NCI-H1930 (cell line): ENCODE results near the gene VWA2.

Source experiments
- DNase-seq, 2 experiments: peaks; one replicate each; lab custom pipeline; 2025; lab: John Stamatoyannopoulos, UW

VWA2 gene

GRCh38 chr10:114239117-114239993, at the start of gene VWA2:
VWA2 (plus strand) TSS chr10:114239254; CDS start chr10:114248714, 9,460 bp downstream.
- peak; percentile 14 to 41 for DNase-seq

DNA sequence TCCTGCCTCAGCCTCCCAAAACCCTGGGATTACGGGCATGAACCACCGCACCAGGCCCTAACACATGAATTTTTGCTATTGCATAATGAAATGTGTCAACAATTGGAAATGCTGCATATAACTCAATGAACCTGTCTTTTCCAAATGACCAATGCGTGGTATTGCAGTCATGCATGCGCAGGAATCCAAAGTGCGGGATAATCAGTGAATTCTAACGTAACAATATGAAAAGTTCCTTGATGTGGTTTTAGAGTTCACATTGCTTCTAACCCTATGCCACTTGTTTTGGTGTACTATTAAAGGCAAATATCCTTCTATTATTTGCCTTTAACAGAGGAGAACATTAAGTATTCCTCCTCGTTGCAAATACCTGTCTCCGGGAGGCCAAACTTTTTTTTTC, 49.4 kb upstream of the VWA2 start:
- DNase-seq: no peak

- DNase-seq: no peak
These were observed 44.0 kb upstream of the VWA2 start for GRCh38 chr10:114195079-114195478.

DNA sequence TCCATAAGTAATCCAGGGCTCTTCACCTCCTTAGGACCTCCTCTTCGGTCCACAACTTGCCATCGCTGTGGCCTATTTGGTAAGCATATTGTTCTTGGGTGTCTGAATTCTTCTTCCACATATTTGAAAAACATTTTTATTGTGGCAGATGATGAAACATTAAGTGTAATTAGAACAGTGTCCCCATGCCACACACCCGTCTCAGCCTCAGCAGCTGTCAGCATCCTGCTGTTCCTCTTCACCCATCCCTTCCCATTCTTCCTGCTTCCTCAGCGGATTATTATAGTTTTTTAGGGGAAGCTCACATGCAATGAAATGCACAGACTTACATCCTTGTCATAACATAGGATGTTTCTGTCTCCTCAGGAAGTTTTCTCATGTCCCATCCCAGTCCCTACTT, 39.8 kb upstream of the VWA2 start:
- no peak for DNase-seq

- DNase-seq: no peak
These were observed 36.2 kb upstream of the VWA2 start for GRCh38 chr10:114202812-114203211.

GRCh38 chr10:114206902-114207301, 32.2 kb upstream of the VWA2 start:
- no peak for DNase-seq

DNA sequence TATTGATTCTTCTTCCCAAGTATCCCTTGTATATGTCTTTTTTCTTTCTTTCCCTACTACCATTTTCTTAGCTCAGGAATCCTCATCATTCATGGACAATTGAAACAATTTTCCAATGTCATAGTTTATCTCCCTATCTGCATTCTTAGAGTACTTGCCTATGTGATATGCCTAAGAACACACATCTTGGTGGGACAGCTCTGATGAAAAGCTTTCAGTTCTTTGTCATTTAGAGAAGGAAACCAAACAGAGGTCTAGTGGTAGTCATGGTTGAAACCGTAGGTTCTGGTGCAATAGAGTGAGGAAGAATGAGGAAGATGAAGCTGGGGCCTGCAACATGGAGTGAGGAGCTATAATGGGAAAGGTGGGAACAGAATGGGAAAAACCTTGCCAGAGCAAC, 31.7 kb upstream of the VWA2 start:
- DNase-seq: no peak

- no peak for DNase-seq
These were observed 30.7 kb upstream of the VWA2 start for GRCh38 chr10:114208351-114208750.

DNA sequence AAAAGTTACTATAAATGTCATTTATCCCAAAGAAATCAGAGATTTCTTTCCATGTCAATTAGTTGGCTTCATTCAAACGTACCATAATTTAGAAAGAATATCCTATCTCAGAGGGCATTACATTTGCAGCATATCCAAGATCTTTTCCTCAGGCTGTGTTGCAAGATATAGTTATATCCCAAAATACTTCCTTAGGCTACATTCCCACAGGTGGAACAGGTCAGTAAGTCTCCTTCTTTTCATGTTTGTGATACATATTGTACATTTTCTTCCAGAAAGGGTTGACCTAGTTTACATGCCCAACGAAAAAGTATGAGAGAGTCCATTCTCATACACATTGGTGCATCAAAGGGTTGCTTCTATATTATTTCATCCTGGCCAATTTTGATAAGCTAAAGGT, 26.9 kb upstream of the VWA2 start:
- no peak for DNase-seq

DNA sequence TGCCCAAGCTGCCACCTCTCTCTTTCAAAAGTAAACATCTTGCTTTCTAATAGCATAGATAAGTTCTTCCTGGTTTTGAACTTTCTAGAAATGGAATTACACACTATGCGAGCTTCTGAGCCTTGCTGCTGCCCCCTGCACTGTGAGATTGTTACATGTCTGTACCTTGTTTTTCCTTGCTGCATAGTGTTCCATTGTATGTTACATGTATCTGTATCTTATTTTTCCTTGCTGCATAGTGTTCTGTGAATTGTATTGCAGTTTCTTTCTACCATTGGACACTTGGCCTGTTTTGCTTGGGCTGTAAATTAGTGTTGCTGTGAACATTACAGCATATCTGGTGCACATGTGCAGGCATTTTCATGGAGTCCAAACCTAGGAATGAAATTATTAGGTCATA, 24.0 kb upstream of the VWA2 start:
- DNase-seq: no peak

- DNase-seq: no peak
These were observed 18.8 kb upstream of the VWA2 start for GRCh38 chr10:114220281-114220680.

DNA sequence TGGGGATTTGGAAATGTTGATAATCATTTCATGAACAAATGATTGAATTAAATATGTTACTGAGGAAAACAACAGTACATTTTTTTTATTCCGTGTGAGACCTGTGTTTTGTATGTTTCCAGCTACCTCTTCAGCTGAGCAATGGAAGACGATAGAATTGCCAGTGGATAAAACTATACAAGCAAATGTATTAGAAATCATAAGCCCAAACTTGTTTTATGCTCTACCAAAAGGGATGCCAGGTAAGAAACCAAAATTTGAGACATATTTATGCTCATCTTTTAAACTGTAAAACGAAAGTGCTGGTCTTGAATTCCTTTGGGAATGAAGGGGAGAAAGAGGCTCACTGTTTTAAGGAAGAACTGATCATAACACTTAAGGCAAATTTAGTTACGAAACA, 17.8 kb upstream of the VWA2 start:
- no peak for DNase-seq

DNA sequence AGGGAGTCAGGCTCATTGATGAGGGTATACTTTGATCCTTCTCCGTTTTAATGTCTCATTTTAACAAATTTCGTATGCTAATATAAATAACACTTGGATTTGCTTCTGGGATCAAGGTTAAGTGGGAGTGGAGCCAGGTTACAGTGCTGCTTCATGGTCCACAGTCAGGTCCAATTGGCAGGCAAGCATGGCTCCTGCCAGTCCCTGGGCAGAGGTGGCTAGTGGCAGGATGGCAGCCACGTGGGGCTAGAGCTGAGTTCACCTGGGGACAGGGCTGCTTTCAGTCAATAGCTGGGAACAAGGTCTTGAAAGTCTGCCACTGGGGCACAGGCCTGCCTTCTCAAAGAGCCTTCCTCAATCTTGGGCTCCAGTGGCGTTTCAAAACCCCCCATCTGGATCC, 16.0 kb upstream of the VWA2 start:
- DNase-seq: no peak

GRCh38 chr10:114228156-114228555, 10.9 kb upstream of the VWA2 start:
- no peak for DNase-seq

DNA sequence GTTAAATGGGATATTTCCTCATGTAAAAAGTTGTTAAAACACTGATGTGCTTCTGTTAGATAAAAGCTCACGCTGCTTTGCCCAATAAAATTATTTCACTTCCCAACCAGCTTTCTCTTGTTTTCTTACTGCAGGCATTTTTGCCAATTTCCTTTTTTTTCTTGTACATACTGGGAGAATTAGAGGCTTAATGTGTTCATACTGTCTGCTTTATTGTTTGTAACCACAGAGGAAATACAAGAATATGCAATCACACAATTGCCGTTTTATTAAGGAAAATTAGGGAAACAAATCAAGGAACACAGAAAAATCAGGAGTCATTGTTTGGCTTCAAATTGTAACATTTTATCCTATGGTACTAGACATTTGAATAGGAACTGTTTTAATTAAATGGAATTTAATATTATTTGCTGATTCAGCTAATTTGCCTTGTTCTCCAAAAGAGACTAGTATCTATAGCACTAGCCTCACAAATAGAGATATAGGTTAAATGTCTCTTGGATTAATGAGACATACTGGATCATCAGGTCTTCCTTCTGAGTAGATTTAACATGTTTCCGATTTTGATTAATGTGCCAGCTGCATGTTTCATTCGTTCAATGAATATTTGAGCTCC, 6.4 kb upstream of the VWA2 start:
- DNase-seq: no peak

DNA sequence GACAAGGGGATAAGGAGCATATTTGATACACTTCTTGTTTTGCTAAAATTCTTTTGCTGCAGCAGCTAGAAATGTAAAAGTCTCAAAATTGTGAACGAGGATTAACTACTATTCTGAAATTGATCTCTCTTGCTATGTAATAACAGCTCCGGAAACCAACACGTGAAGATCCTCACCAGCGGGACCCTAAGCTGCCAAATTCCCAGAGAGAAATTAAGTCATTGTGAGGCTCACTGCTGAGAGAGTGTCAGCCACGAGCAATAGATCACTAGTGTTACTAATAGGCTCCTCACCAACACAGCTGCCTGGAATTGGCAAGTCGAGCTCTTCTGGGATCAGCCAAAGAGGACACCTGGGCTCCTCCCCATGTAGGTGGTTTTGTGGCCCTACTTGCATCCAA, 5.6 kb upstream of the VWA2 start:
- DNase-seq: no peak

DNA sequence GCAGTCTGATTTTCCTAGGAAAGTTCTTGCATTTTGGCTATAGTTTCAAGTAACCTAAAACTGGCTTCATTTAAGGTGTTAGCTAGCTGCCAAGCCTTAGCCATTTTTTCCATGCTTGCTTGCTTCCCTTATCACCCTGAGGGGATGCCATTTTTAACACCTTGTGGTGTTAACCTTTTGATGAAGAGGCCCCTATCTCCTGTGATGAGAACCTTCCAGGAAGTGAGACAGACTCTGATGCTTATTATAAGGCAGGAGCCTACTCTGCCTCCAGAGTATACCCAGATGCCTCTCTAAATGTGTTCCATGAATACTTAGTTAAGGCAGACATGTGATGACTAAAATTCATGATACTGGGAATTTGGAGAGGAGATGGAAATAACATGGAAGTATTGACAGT, 4.9 kb upstream of the VWA2 start:
- DNase-seq: no peak

DNA sequence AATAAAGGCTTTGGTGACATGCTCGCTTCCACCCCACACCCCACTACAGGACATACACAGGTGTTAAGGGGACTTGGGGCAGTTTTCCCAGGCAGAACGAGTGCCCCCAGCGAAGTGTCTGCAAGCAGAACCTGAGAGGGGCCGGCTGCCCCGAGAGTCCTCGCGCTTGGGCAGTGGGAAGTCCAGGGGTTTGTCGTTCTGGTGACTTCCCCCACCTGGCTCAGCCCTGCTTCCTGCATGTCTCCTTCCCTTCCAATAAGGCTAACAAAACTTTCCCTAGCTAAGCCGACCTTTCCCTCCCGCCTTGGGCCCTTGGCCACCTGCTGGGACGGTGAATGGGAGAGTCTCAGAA, 916 bp downstream of the VWA2 start:
- DNase-seq: no peak

GRCh38 chr10:114242235-114242634, 3.2 kb downstream of the VWA2 start:
- no peak for DNase-seq

DNA sequence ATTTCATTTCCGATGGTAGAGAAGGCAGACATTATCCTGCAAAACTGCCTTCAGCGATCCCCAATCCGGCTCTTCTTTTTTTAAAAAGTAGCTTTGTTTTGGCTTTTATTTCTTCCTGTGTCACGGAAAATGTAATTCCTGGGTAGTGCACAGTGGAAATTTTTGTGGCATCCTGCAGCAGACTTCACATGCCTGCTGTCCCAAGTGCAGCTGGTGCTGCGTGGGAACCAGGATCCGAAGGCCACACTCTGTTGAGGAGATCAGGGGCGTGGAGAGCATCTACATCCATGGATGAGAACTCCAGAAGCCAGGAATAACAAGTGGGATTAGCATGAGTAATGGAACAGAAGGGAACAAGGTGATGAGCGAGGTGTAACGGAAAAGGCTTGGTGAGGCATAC, 4.6 kb downstream of the VWA2 start:
- DNase-seq: no peak

- no peak for DNase-seq
These were observed 5.1 kb downstream of the VWA2 start for GRCh38 chr10:114244126-114244525.

DNA sequence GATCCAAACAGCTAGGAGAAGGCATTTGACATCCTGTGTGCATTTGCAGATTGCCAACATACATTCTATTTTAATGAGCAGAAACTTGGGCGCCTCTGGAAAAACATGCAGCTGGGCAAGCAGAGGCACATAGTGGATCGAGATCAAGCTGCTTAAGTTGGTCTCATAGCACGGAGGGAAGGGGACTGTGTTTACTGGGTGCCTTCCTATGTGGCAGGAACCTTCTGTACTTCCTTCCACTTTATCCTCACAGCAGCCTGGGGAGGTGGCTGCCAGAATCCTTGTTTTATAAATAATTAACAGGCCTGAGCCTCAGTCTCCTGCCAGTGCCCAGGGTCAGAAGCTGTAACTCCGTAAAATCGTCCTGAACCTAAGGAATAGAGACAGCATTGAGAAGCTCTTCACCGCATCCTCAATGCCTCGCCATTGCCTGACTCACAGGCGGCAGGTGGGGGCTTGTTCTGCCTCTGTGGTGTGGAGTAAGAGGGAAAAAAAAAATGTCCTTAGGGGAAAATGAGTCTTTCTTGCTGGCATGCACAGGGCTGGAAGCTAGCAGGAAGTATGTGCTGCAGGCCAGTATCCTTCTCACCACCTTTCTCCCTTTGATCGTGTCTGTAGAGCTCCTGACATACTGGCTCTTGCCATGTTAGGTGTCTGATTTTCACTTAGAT, 6.2 kb downstream of the VWA2 start:
- DNase-seq: no peak

DNA sequence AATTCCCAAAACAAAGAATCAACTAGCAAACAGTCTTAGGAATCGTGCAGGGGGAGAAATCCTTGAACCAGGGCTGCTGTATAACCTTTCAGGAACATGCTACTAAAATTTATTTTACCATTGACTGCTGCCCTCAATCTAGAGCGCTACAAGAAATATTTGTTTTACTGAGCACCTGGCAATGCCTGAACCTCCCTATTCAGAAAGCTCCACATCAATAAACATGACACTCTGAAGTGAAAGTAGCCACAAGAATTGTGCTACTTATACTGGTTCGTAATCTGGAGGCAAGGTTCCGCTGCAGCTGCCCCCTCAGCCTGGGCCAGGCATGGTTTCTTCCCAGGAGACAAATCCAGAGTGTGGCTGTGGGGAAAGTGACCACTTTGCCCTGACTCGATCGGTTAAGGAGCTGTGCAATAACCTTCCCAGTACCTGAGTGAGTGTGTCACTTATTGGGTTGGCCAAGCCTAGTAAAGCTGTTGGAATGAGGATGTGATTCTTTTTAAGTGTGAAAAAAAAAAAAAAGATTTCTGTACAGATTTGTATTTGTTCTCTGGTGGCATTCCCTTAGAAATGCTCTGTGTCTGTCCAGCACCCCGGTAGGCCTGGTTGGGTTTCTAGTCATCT, 7.7 kb downstream of the VWA2 start:
- no peak for DNase-seq
